ENCODE data around the gene TAS2R39.

DNA sequence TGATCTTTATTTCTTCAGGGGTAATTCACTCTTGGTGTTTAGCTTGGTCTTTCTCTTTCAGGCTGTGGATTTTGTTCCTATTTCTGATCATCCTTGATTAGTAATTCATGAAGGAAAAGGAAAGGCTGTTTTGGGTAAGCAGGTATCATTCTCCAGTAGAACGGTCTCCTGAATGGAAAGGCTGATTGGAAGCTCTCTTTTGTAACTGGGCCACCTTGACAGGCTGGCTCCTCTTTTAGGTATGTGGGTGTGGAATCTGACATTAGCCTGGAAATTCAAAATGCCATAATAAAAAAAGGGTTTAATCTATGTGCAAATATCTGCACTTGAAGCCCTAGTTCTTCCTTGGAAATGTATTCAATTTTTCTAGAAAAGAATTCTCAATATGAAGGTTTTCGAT is 18.9 kb downstream of the TAS2R39 start:
- TF ChIP-seq, protein P1, sequence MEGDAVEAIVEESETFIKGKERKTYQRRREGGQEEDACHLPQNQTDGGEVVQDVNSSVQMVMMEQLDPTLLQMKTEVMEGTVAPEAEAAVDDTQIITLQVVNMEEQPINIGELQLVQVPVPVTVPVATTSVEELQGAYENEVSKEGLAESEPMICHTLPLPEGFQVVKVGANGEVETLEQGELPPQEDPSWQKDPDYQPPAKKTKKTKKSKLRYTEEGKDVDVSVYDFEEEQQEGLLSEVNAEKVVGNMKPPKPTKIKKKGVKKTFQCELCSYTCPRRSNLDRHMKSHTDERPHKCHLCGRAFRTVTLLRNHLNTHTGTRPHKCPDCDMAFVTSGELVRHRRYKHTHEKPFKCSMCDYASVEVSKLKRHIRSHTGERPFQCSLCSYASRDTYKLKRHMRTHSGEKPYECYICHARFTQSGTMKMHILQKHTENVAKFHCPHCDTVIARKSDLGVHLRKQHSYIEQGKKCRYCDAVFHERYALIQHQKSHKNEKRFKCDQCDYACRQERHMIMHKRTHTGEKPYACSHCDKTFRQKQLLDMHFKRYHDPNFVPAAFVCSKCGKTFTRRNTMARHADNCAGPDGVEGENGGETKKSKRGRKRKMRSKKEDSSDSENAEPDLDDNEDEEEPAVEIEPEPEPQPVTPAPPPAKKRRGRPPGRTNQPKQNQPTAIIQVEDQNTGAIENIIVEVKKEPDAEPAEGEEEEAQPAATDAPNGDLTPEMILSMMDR (conservative IDR thresholded peaks at IDR 0.05): no peak
- no peak for TF ChIP-seq EZH2 (IDR thresholded peaks at IDR 0.05; ENCODE audit: low read depth)

All from PC-9 (cell line).